H1 (cell line): ENCODE results near the gene EED. TPM values are rescaled to one million over a fixed set of nuclear protein-coding genes. Genes with fewer than 3 reads are reported as not detected.

Experiments used
- CHD7 ChIP-seq: fragments of 300-600 bp; sonication (generic); IDR thresholded peaks from 2 replicates; pipeline ENCODE4 v1.7.1; 2012; ENCODE audit warnings: low read length, moderate library complexity, mild to moderate bottlenecking, inconsistent platforms; ENCODE audit not compliant: insufficient replicate concordance
- polyA plus RNA-seq, 7 experiments: library from polyadenylated mRNA; depleted of rRNA in 3 of 7; stranded (reverse) in 5 of 7; unstranded in 2 of 7; fragments of >200 nt in 5 of 7; fragments of 200-250 nt in 2 of 7; gene quantifications; 1 replicate in 5 of 7; 2 replicates in 1 of 7; 4 replicates in 1 of 7; pipeline versions ENCODE4 v1.2.1 to v1.2.3, GENCODE V29; 2011 to 2013; ENCODE audit warnings: missing spikeins in 2 of 7, mixed read lengths in 2 of 7
- total RNA-seq: library from RNA; stranded (reverse); fragmentation: NEBNext Ultra II Directional; extraction: Animal tissue kit (Norgen Biotek cat#: 25700); gene quantifications from 2 replicates; pipeline ENCODE4 v1.2.1, GENCODE V29; 2021

The EED gene
- total and polyA plus RNA-seq, 2 of the 8 experiments (the other 6 are each of a cell fraction or from before 2014, with no cell fraction given), result 12.6 to 26.9 TPM

GRCh38 chr11:86194998-86195397 lies 49.6 kb upstream of the EED start (continued):
- TF ChIP-seq CHD7, result no peak
